Stimulated activated naive CD8-positive, alpha-beta T cell treated with anti-CD3 and anti-CD28 coated beads, Interleukin-15, Interleukin-2, amounts not matched to agents 100 U/mL and 50 U/mL, for 24 hours (primary cell): ENCODE measurements around the gene SESTD1.

Source experiments
- ATAC-seq: fragments of 150-1000 bp; cut with Tn5 transposase; one replicate; pipeline ENCODE4 v1.10.0; 2021
- DNase-seq: peaks from one replicate; pipeline ENCODE4 v3.0.0; 2021

The SESTD1 gene, protein sequence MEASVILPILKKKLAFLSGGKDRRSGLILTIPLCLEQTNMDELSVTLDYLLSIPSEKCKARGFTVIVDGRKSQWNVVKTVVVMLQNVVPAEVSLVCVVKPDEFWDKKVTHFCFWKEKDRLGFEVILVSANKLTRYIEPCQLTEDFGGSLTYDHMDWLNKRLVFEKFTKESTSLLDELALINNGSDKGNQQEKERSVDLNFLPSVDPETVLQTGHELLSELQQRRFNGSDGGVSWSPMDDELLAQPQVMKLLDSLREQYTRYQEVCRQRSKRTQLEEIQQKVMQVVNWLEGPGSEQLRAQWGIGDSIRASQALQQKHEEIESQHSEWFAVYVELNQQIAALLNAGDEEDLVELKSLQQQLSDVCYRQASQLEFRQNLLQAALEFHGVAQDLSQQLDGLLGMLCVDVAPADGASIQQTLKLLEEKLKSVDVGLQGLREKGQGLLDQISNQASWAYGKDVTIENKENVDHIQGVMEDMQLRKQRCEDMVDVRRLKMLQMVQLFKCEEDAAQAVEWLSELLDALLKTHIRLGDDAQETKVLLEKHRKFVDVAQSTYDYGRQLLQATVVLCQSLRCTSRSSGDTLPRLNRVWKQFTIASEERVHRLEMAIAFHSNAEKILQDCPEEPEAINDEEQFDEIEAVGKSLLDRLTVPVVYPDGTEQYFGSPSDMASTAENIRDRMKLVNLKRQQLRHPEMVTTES

GRCh38 chr2:179264368-179265081 is at the start of gene SESTD1:
TSS of gene SESTD1 (minus strand) at chr2:179264832. CDS start at chr2:179191841, 72,991 bp downstream.
- peak; percentile 70 for DNase-seq
- peak; percentile 73 for ATAC-seq

DNA sequence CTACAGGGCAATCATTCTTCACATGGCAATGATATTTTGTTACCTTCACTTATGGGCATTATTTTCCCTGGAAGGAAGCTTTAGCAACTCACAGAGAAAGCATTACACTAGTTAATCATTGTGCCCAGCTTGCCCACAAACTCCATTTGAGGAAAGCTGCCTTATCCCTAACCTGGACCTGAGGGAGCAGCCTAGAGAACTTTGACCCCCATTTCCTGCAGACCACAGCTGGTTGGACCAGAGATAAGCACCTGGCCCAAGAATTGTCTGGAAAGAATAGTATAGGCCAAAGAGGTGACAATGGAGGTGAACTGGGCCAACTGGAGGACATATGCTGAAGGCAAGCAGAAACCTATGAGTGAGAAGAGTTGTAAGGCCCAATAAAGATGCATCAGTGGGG is 48.4 kb upstream of the SESTD1 start:
- DNase-seq, result no peak
- no peak for ATAC-seq

DNA sequence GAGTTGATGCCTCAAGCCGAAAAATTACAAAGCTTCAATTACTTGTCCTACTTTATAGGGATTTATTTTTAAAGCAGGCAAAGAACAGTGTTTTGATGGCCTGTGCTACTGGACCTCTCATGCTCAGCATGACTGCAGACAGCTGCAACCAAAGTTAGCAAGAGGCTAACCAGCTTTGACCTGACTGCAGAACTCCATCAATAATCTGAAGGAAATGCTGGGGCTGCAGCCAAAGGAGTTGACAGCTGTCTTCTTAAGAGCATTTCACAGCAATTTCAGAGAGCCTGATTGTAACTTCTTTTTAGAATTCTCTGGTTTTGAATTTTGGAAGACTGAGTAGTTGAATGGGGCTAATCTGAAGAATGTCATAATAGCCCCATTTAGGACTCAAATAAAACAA is 46.5 kb upstream of the SESTD1 start:
- DNase-seq (no peak), ATAC-seq (no peak)

- DNase-seq, result no peak
- no peak for ATAC-seq
These were observed 43.2 kb upstream of the SESTD1 start for GRCh38 chr2:179307616-179308371.

- no peak for ATAC-seq
- DNase-seq, result no peak
These were observed 40.5 kb upstream of the SESTD1 start for GRCh38 chr2:179305125-179305524.

- DNase-seq (no peak), ATAC-seq (no peak)
These were observed 39.8 kb upstream of the SESTD1 start for GRCh38 chr2:179304424-179304823.

GRCh38 chr2:179302764-179303571 is 38.3 kb upstream of the SESTD1 start:
- DNase-seq, result no peak
- ATAC-seq, result no peak

GRCh38 chr2:179302149-179302548 is 37.5 kb upstream of the SESTD1 start:
- DNase-seq (no peak), ATAC-seq (no peak)

DNA sequence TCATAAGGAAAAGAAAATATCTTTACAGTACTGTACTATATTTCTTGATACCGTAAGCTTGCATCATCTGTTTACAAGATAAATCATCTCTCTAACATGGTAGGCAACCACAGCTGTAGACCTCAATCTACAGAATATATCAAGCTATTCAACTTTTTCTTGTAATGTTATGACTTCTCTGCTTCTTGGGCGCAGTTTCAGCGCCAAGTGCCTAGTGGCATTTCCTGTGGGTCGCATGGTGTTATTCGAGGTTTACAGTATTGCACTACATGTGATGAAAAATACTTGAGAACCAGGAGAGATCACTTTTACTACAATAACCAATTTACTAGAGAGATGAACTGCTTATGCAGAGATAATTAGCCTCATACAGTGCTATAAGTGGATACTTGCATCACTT is 34.0 kb upstream of the SESTD1 start:
- DNase-seq (no peak), ATAC-seq (no peak)

- ATAC-seq (no peak), DNase-seq (no peak)
These were observed 33.3 kb upstream of the SESTD1 start for GRCh38 chr2:179297927-179298326.

DNA sequence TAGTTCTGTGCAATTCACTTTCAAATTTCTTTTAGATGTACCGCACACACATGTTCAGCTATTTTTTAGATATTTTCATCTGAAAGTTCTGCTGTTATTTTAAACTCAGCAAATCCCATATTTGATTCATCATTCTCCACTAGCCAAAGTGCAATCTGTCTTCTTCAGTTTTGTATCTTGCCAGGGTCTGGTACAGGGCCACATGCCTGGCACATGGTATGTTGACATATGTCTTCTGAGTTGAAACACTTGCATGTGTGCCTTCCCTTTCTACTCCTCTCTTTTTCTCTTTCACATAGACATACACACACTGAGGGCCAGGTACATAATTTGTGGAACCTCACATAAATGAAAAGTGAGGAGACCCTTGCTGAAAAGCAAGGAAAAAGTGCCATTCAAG is 25.7 kb upstream of the SESTD1 start:
- DNase-seq (no peak), ATAC-seq (no peak)

DNA sequence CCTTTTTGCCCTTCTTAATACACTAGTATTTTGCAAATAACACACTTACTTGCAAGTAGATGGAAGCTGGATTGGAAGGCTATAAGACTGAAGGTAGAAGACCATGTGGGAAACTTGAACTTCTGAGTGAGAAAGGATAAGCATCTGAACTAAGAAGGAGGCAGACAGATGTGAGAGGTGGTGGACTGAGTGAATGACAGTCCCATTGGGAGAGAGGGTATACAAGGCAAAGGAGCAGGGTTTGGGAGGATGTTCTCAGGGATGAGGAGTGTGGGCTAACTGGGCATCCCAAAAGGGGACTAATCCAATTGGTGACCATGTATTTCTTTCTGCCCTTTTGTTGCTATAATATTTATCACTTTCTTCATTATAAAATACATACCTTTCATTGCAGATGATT is 20.4 kb upstream of the SESTD1 start:
- ATAC-seq (no peak), DNase-seq (no peak)

DNA sequence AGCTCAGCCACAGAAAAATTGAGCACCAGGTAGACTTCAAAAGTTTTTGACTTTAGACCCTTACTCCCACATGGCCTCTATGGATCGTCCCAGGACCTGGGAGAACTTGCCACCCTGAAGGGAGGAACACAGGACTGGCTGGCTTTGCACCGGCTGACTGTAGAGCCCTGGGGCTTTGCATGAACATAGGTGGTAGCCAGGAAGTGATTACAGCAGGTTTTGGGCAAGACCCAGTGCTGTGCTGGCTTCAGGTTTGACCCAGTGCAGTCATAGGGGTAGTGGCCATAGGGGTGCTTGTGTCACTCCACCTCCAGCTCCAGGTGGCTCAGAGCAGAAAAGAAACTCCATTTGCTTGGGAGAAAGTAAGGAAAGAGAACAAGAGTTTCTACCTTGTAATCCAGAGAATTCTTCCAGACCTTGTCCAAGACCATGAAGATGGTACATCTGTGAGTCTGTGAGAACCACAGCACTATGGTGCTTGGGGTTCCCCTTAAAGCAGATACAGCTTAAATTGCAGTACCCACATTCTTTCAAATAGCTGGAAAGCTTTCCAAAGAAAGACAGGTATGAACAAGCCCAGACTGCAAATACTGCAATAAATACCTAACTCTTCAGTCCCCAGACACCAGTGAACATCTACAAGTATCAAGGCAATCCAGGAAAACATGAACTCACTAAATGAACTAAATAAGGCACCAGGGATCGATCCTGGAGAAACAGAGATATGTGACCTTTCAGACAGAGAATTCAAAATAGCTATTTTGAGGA is 13.0 kb upstream of the SESTD1 start:
- ATAC-seq, result no peak
- DNase-seq, result no peak

- DNase-seq (no peak), ATAC-seq (no peak)
These were observed 10.8 kb upstream of the SESTD1 start for GRCh38 chr2:179275253-179276012.

DNA sequence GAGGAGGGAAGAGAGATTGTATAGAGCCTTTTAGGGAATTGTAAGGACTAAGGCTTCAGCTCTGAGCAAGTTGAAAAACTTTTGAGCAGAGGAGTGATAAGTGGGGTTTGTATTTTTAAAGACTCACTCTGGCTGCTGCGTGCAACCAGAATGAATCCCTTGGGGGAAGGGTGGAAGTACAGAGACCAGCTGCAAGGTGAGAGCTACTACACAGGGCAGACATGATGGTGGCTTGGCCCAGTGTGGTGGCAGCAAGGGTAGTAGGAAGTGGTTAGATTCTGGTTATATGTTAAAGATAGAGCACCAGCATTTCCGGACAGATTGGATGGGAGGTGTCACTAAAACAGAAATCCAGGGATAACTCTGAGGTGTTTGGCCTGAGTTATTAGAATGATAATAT is 10.1 kb upstream of the SESTD1 start:
- DNase-seq (no peak), ATAC-seq (no peak)

DNA sequence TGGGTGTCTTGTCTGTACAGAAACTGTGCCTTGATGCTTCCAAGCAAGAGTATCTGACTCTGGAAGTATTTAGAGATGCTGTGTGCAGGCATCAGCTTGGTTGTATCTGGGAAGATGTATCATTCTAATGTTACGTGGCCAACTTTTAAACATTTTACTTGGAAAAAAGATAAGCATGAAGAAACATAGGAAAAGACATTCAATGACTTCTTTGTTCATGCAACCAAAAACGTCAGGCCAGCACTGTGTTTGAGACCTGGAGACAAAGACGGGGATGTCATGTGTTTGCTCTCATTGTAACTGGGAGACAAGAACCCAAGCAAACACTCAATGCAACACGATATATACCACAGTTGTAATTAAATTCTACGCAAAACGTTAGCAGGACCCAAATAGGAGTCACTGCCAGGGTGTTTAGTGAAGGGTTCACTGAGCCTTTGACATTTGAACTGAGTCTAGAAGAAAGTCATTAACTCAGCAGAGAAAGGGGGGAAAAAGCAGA is 8.9 kb upstream of the SESTD1 start:
- no peak for DNase-seq
- no peak for ATAC-seq

GRCh38 chr2:179272406-179273192 is 8.0 kb upstream of the SESTD1 start:
- DNase-seq, result no peak
- ATAC-seq, result no peak

- ATAC-seq (no peak), DNase-seq (no peak)
These were observed 6.1 kb upstream of the SESTD1 start for GRCh38 chr2:179270689-179271088.
